ENCODE results near the gene MIAT.

DNA sequence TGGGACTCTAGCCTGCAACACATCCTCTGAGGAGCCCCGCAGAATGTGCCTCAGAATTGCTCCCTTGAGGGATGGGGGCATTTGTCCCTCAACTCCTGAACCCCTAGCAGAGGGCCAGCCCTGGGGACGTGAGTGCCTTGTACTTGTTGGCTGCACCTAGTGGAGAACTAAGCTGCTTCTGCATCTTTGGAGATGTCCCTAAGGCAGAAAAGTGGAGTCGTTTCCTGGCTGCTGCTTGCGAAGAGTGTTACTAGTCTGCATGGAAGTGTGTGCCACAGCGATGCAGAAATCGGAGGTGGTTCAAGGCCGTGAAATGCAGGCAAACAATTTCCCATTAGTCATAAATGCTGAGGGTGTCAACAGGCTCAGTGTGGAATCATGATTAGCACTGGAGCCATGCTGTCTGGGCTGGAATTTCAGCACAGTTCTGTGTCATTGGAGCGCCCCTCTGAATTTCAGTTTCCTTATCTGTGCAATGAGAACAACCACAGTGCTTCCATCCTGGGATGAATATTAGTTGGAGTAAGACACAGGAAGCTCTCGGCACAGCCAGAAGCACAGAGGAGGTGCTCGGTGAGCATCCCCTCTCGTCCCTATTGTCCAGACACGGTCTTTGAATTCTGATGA is 56.5 kb downstream of the MIAT start:
- TF ChIP-seq POLR2A (IDR thresholded peaks at IDR 0.05) (no peak), POLR2AphosphoS5 (IDR thresholded peaks at IDR 0.05) (no peak), EP300 (IDR thresholded peaks at IDR 0.05) (no peak)
- TF ChIP-seq, protein P1, sequence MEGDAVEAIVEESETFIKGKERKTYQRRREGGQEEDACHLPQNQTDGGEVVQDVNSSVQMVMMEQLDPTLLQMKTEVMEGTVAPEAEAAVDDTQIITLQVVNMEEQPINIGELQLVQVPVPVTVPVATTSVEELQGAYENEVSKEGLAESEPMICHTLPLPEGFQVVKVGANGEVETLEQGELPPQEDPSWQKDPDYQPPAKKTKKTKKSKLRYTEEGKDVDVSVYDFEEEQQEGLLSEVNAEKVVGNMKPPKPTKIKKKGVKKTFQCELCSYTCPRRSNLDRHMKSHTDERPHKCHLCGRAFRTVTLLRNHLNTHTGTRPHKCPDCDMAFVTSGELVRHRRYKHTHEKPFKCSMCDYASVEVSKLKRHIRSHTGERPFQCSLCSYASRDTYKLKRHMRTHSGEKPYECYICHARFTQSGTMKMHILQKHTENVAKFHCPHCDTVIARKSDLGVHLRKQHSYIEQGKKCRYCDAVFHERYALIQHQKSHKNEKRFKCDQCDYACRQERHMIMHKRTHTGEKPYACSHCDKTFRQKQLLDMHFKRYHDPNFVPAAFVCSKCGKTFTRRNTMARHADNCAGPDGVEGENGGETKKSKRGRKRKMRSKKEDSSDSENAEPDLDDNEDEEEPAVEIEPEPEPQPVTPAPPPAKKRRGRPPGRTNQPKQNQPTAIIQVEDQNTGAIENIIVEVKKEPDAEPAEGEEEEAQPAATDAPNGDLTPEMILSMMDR (IDR thresholded peaks at IDR 0.05): no peak
